GM23338 (cell line): ENCODE results near the gene ABO. TPM values are rescaled to one million over a fixed set of nuclear protein-coding genes. Genes with fewer than 3 reads are reported as not detected.

Experiments used
- ATAC-seq: fragments of 200-7000 bp; cut with Tn5 transposase; 3 replicates; pipeline ENCODE4 v1.9.1; 2020
- DNase-seq: peaks from one replicate; pipeline ENCODE4 v3.0.0-alpha.2; 2015; ENCODE audit warnings: low spot score
- H2AFZ ChIP-seq: fragments of 200-600 bp; sonication (generic); 2 replicates; pipeline ENCODE4 v1.8.0; 2016; ENCODE audit warnings: antibody characterized with exemption, mild to moderate bottlenecking, moderate library complexity
- H3F3A ChIP-seq: fragments of 200-600 bp; sonication (generic); replicated peaks from 2 replicates; pipeline ENCODE4 v1.8.0; 2017; ENCODE audit warnings: antibody characterized with exemption, mixed run types, low read depth
- H3K27ac ChIP-seq: fragments of 200-600 bp; sonication (generic); 2 replicates; pipeline ENCODE4 v1.6.1; 2016; ENCODE audit warnings: low read depth
- H3K27me3 ChIP-seq: fragments of 200-600 bp; sonication (generic); 2 replicates; pipeline ENCODE4 v1.8.0; 2016; ENCODE audit warnings: mild to moderate bottlenecking, mixed run types, moderate library complexity; ENCODE audit not compliant: insufficient read depth
- H3K36me3 ChIP-seq: fragments of 200-600 bp; sonication (generic); 2 replicates; pipeline ENCODE4 v1.8.0; 2016; ENCODE audit warnings: mild to moderate bottlenecking; ENCODE audit not compliant: insufficient read depth
- H3K4me1 ChIP-seq: fragments of 200-600 bp; sonication (generic); 2 replicates; pipeline ENCODE4 v1.8.0; 2016; ENCODE audit warnings: mild to moderate bottlenecking, moderate library complexity; ENCODE audit not compliant: insufficient read depth
- H3K4me2 ChIP-seq: fragments of 200-600 bp; sonication (generic); 2 replicates; pipeline ENCODE4 v1.7.1; 2017; ENCODE audit warnings: mixed run types
- H3K4me3 ChIP-seq: fragments of 200-600 bp; sonication (generic); 2 replicates; pipeline ENCODE4 v1.6.1; 2016; ENCODE audit warnings: mixed run types
- H3K79me2 ChIP-seq: fragments of 200-600 bp; sonication (generic); replicated peaks from 2 replicates; pipeline ENCODE4 v1.8.0; 2017; ENCODE audit warnings: mild to moderate bottlenecking; ENCODE audit not compliant: insufficient read depth
- H3K9me2 ChIP-seq: fragments of 200-600 bp; sonication (generic); 2 replicates; pipeline ENCODE4 v1.8.0; 2017; ENCODE audit not compliant: insufficient read depth
- H4K20me1 ChIP-seq: fragments of 200-600 bp; sonication (generic); replicated peaks from 2 replicates; pipeline ENCODE4 v1.8.0; 2017; ENCODE audit warnings: mild to moderate bottlenecking; ENCODE audit not compliant: insufficient read depth
- H3K27ac Mint-ChIP-seq: 2 replicates; pipeline ENCODE4 v1.8.0; 2020; ENCODE audit warnings: inconsistent platforms, mild to moderate bottlenecking, moderate library complexity, mixed read lengths
- H3K27me3 Mint-ChIP-seq: 3 replicates; pipeline ENCODE4 v1.8.0; 2022; ENCODE audit warnings: low read depth, mild to moderate bottlenecking, moderate library complexity, mixed read lengths, inconsistent platforms; ENCODE audit not compliant: insufficient read depth, poor library complexity
- H3K36me3 Mint-ChIP-seq: 3 replicates; pipeline ENCODE4 v1.8.0; 2021; ENCODE audit warnings: low read depth, mild to moderate bottlenecking, inconsistent platforms, moderate library complexity, mixed read lengths
- H3K4me1 Mint-ChIP-seq: 3 replicates; pipeline ENCODE4 v1.8.0; 2020; ENCODE audit warnings: mild to moderate bottlenecking, inconsistent platforms, mixed read lengths
- H3K4me3 Mint-ChIP-seq: 3 replicates; pipeline ENCODE4 v1.8.0; 2021; ENCODE audit warnings: moderate library complexity, mild to moderate bottlenecking, inconsistent platforms, mixed read lengths
- H3K9me3 Mint-ChIP-seq: 3 replicates; pipeline ENCODE4 v1.8.0; 2020; ENCODE audit warnings: moderate library complexity, mild to moderate bottlenecking, inconsistent platforms, mixed read lengths
- CREB1 ChIP-seq: fragments of 250-450 bp; sonication (Bioruptor Pico); IDR thresholded peaks from 2 replicates; pipeline ENCODE4 v1.5.0; 2020; ENCODE audit warnings: low read depth, mild to moderate bottlenecking, moderate library complexity
- CTCF ChIP-seq, 2 experiments: fragments of 200-600 bp in 1 of 2; sonication (generic) in 1 of 2; conservative IDR thresholded peaks; 2 replicates each; pipeline versions ENCODE4 v1.5.1 to v1.6.1; 2016 to 2017; ENCODE audit warnings: antibody characterized with exemption in 2 of 2, low read depth in 2 of 2, mild to moderate bottlenecking in 2 of 2, moderate library complexity in 1 of 2
- ETS1 ChIP-seq: IDR thresholded peaks from 2 replicates; pipeline ENCODE4 v1.6.1; 2016; ENCODE audit warnings: antibody characterized with exemption
- EZH2 ChIP-seq: fragments of 200-600 bp; sonication (generic); IDR thresholded peaks from one replicate; pipeline ENCODE4 v1.8.0; 2017; ENCODE audit warnings: antibody characterized with exemption, mild to moderate bottlenecking, low read depth; ENCODE audit not compliant: unreplicated experiment
- EZH2phosphoT487 ChIP-seq: fragments of 200-600 bp; sonication (generic); IDR thresholded peaks from one replicate; pipeline ENCODE4 v1.8.1; 2018; ENCODE audit warnings: antibody characterized with exemption; ENCODE audit not compliant: unreplicated experiment
- JUNB ChIP-seq: IDR thresholded peaks from one replicate; pipeline ENCODE4 v1.6.1; 2016; ENCODE audit warnings: antibody characterized with exemption; ENCODE audit not compliant: unreplicated experiment
- NANOG ChIP-seq: IDR thresholded peaks from 2 replicates; pipeline ENCODE4 v1.6.1; 2016; ENCODE audit warnings: antibody characterized with exemption, borderline replicate concordance
- POLR2AphosphoS5 ChIP-seq: IDR thresholded peaks from 2 replicates; pipeline ENCODE4 v1.6.1; 2016; ENCODE audit warnings: antibody characterized with exemption, low read depth
- REST ChIP-seq: IDR thresholded peaks from one replicate; pipeline ENCODE4 v1.6.1; 2018; ENCODE audit warnings: antibody characterized with exemption; ENCODE audit not compliant: unreplicated experiment
- STAT1 ChIP-seq: IDR thresholded peaks from one replicate; pipeline ENCODE4 v1.6.1; 2016; ENCODE audit warnings: antibody characterized with exemption; ENCODE audit not compliant: unreplicated experiment
- ZNF114 ChIP-seq: fragments of 250-450 bp; sonication (Bioruptor Pico); IDR thresholded peaks from 2 replicates; pipeline ENCODE4 v1.5.0; 2020; ENCODE audit warnings: mild to moderate bottlenecking, moderate library complexity
- ZNF331 ChIP-seq: fragments of 250-450 bp; sonication (Bioruptor Pico); IDR thresholded peaks from 2 replicates; pipeline ENCODE4 v1.5.0; 2020; ENCODE audit warnings: low read depth, mild to moderate bottlenecking, moderate library complexity
- ZNF462 ChIP-seq: fragments of 250-450 bp; sonication (Bioruptor Pico); IDR thresholded peaks from 2 replicates; pipeline ENCODE4 v1.5.0; 2020; ENCODE audit warnings: mild to moderate bottlenecking, moderate library complexity
- polyA plus RNA-seq: library from polyadenylated mRNA; unstranded; fragments of >200 nt; fragmentation: Nextera tagmentation; extraction: Ambion mirVana; gene quantifications from 2 replicates; pipeline ENCODE4 v1.2.1, GENCODE V29; 2016
- total RNA-seq: library from RNA; depleted of rRNA; stranded (reverse); fragments of >200 nt; shearing (Covaris generic); gene quantifications from 2 replicates; pipeline ENCODE4 v1.2.3, GENCODE V29; 2014

ABO gene
- total and polyA plus RNA-seq, 2 experiments from 2014 or later = 0.28 to 0.34 TPM

GRCh38 chr9:133254471-133254870 lies 20.5 kb downstream of the ABO start (continued):
- TF ChIP-seq EZH2phosphoT487 = no peak

- DNase-seq (no peak), ATAC-seq (no peak)
- no peak overlapping the region for H3K27ac ChIP-seq
- H3F3A ChIP-seq = no peaks in the 10 kb centered on the region
- H3K9me2 ChIP-seq = no peaks in the 10 kb centered on the region
- no peaks in the 10 kb centered on the region for H3K36me3 ChIP-seq
- no peaks in the 10 kb centered on the region for H3K9me3 Mint-ChIP-seq
- H3K4me3 Mint-ChIP-seq = no peak overlapping the region
- no peaks in the 10 kb centered on the region for H4K20me1 ChIP-seq
- H3K4me2 ChIP-seq = no peak overlapping the region
- no peaks in the 10 kb centered on the region for H3K27me3 ChIP-seq
- no peak overlapping the region for H2AFZ ChIP-seq
- H3K79me2 ChIP-seq = no peaks in the 10 kb centered on the region
- H3K36me3 Mint-ChIP-seq = no peaks in the 10 kb centered on the region
- TF ChIP-seq CTCF (conservative IDR thresholded peaks at IDR 0.05; ENCODE audit: low read depth in 2 of 2) = no peak
- no peak for TF ChIP-seq NANOG
- TF ChIP-seq STAT1 = no peak
- TF ChIP-seq ETS1 = no peak
- TF ChIP-seq POLR2AphosphoS5 = no peak
- no peak for TF ChIP-seq ZNF462 (CRISPR knock-in tag)
- TF ChIP-seq EZH2phosphoT487 = no peak
- no peak for TF ChIP-seq ZNF331 (CRISPR knock-in tag)
- TF ChIP-seq EZH2 = no peak
- TF ChIP-seq CREB1 (CRISPR knock-in tag) = no peak
- TF ChIP-seq ZNF114 (CRISPR knock-in tag) = no peak
- TF ChIP-seq JUNB = no peak
- TF ChIP-seq REST = no peak
- H3K27ac Mint-ChIP-seq = no peak overlapping the region
- peaks cover 10% of the 10 kb centered on the region for H3K4me1 Mint-ChIP-seq
- H3K4me3 ChIP-seq = no peak overlapping the region
- no peaks in the 10 kb centered on the region; the same call in 1 of the 2 replicates for H3K4me1 ChIP-seq
- H3K27me3 Mint-ChIP-seq = peaks cover 17% of the 10 kb centered on the region
Observed at GRCh38 chr9:133253268-133253667, 21.7 kb downstream of the ABO start.
